B cell (primary cell): ENCODE measurements around the gene NHEJ1.

ENCODE experiments used
- EZH2 ChIP-seq: IDR thresholded peaks from 2 replicates; pipeline ENCODE4 v1.6.1; 2012; ENCODE audit warnings: borderline replicate concordance, low read depth, mild to moderate bottlenecking, moderate library complexity, low read length; ENCODE audit not compliant: insufficient read depth, poor library complexity, severe bottlenecking
- TF ChIP-seq, protein P1 (sequence below): fragments of 200-600 bp; IDR thresholded peaks from one replicate; pipeline ENCODE4 v1.8.0; 2022; ENCODE audit warnings: antibody characterized with exemption, mild to moderate bottlenecking

DNA sequence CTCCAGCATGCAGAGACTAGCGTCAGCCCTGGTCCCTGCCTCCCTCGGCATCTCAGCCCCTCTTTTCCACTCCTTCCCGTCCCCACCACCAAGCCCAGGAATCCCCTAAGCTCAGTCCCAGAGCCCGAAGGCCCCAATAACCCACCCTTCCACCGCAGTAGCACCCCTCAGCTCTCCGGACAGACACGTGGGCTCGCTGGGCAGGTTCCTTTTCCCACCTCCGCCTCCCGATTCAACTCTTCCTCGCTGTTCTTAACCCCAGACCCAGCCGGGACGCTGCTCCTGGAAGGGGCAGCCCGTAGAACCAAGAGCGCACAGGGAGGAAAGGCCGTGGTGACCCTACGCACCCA lies 101.3 kb downstream of the NHEJ1 start:
- TF ChIP-seq, protein P1, sequence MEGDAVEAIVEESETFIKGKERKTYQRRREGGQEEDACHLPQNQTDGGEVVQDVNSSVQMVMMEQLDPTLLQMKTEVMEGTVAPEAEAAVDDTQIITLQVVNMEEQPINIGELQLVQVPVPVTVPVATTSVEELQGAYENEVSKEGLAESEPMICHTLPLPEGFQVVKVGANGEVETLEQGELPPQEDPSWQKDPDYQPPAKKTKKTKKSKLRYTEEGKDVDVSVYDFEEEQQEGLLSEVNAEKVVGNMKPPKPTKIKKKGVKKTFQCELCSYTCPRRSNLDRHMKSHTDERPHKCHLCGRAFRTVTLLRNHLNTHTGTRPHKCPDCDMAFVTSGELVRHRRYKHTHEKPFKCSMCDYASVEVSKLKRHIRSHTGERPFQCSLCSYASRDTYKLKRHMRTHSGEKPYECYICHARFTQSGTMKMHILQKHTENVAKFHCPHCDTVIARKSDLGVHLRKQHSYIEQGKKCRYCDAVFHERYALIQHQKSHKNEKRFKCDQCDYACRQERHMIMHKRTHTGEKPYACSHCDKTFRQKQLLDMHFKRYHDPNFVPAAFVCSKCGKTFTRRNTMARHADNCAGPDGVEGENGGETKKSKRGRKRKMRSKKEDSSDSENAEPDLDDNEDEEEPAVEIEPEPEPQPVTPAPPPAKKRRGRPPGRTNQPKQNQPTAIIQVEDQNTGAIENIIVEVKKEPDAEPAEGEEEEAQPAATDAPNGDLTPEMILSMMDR = no peak
- no peak for TF ChIP-seq EZH2
